Regular cardiac myocyte (primary cell): ENCODE results near the gene CABP5. TPM values are rescaled to one million over a fixed set of nuclear protein-coding genes. Genes with fewer than 3 reads are reported as not detected.

ENCODE experiments used
- total RNA-seq: library from RNA; depleted of rRNA; stranded (reverse); fragments of >200 nt; gene quantifications from 2 replicates; pipeline ENCODE4 v1.2.3, GENCODE V29; 2014

Gene CABP5
- total RNA-seq = not detected in 2 replicates

GRCh38 chr19:48043675-48044258 is at the start of gene CABP5:
CABP5 (minus strand) TSS chr19:48044079; CDS start chr19:48043922, 157 bp downstream.

GRCh38 chr19:47994209-47994802 is 49.6 kb downstream of the CABP5 start, which contains the start of gene ELSPBP1:
ELSPBP1 (plus strand) TSS chr19:47994632; CDS start chr19:48008668, 14,036 bp downstream.

DNA sequence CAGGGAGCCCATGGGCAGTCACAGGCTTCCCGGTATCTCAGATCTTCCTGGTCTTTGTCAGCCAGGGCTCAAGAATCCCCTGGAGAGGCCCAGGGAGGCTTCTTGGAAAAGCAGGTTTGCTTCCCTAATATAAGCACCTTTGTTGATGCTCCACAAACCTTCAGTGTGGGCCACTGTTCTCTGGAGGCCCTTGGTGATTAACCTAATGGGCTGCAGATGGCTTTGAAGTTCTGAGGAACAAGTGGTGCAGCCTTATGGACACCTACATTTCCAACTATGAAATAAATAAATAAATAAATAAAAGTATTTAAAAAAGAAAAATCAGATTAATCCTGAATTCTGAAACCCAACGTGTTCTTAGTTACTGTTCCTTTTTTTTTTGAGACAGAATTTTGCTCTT is 51.8 kb downstream of the CABP5 start, which contains the start of gene BSPH1:
TSS of gene BSPH1 (minus strand) at position 101 of the 400 bp plus-strand sequence. CDS start at position 12, 89 bp downstream.

Other genes starting within 250 kb of the CABP5 start
- gene TPRX1, start 239.5 kb downstream of the CABP5 start, total RNA-seq = not detected in 2 replicates
- not detected in 2 replicates for gene CRX, start 222.1 kb downstream of the CABP5 start, total RNA-seq
- gene TPRX2, start 184.8 kb downstream of the CABP5 start, total RNA-seq = not detected in 2 replicates
- not detected in 2 replicates for gene SULT2A1, start 157.8 kb downstream of the CABP5 start, total RNA-seq
- not detected in 2 replicates for gene BSPH1, start 51.9 kb downstream of the CABP5 start, total RNA-seq
- not detected in 2 replicates for gene ELSPBP1, start 49.4 kb downstream of the CABP5 start, total RNA-seq
- gene PLA2G4C, start 66.7 kb upstream of the CABP5 start, total RNA-seq = 3.1 and 15.8 TPM in 2 replicates
- gene LIG1, start 126.3 kb upstream of the CABP5 start, total RNA-seq = 13.5 and 49.5 TPM in 2 replicates
- 1.4 and 1.5 TPM in 2 replicates for gene ZSWIM9, start 126.6 kb upstream of the CABP5 start, total RNA-seq
- 17.5 and 18.0 TPM in 2 replicates for gene CARD8, start 211.8 kb upstream of the CABP5 start, total RNA-seq
- gene ZNF114, start 226.0 kb upstream of the CABP5 start, total RNA-seq = 0.38 and 1.1 TPM in 2 replicates